Renal cortex interstitium (tissue), 11 donors: Measurements from ENCODE around the gene TCF7L1. TPM values are rescaled to one million over a fixed set of nuclear protein-coding genes. Genes with fewer than 3 reads are reported as not detected.
"Not testable (repeated sequence)": the region's sequence is repeated elsewhere in the genome, so short reads cannot be mapped to it uniquely, and the experiment has no call there.

Source experiments
- DNase-seq, 11 donors: peaks; one replicate each; pipeline ENCODE4 v3.0.0-alpha.2; 2013; ENCODE audit warnings: low read depth in 9 of 11, low spot score in 4 of 11; ENCODE audit errors: extremely low read depth in 1 of 11
- polyA plus RNA-seq, 3 donors: library from polyadenylated mRNA; unstranded; fragments of 120-200 nt; gene quantifications; one replicate each; pipeline ENCODE4 v1.2.1, GENCODE V29; 2013; ENCODE audit not compliant: insufficient read length in 3 of 3

The TCF7L1 gene
- polyA plus RNA-seq, 3 donors, result 49.9 to 60.9 (median 57.8) TPM

DNA sequence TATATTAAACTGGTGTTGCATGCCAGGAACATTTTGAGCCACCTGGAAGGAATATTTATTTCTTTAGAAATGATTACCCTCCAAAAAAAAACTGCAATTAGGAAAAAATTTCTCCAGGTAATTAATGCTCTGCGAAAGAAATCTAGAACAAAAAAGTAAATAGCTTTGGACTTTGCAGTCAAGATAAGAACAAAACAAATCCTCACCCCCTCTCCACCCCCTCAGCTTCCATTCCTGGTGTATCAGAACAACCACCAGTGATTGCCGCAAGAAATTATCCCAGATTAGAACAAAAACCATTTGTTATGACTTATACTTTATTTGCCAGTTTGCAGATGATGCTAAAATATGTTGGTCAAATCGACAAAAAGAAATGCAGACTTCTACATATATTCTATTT lies 17.0 kb upstream of the TCF7L1 start:
- no peak for DNase-seq

DNA sequence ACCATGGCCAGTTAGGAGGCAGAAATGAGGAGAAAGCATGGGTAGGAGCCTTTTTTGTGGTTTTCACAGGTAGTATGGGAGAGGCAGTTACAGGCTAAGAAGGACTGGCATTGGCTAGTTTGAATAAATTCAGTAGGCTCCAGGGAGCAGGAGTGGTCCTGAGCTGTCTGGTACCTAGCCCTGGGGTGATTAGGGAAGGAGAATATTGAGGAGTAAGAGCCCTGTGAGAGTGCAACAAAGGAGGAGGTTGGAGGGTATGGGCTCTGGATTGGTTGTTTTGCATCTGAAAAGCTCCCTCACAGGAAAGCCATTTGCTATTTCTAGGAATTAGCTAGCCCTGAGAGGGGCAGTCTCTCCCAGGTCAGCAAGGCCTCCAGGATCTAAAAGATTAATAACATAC lies 13.3 kb upstream of the TCF7L1 start:
- DNase-seq, result no peak

DNA sequence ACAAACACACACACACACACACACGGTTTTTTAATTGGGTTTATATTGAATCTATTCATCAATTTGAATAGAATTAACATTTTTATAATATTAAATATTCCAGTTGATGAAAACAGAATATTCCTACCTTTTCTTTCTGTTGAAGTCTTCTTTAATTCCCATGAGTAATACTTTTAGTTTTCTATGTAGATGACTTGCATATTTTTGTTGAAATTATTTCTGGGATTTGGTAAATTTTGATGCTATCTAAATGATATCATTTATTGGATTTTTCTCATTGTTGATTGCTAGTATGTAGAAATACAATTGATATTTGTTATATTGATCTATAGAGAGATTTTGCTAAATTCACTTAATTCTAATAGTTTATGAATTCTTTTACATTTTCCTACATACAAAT lies 12.8 kb upstream of the TCF7L1 start:
- DNase-seq, result no peak

DNA sequence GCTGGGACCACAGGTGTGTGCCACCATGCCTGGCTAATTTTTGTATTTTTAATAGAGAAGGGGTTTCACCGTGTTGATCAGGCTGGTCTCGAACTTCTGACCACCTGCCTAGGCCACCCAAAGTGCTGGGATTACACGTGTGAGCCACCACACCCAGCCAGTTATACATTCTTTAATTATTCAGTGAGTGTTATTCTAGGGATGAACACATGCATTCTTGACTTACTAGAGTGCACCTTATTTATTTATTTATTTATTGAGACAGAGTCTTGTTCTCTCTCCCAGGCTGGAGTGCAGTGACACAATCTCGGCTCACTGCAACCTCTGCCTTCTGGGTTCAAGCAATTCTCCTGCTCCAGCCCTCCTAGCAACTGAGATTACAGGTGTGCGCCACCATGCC lies 6.7 kb upstream of the TCF7L1 start:
- DNase-seq, result not testable (repeated sequence)

DNA sequence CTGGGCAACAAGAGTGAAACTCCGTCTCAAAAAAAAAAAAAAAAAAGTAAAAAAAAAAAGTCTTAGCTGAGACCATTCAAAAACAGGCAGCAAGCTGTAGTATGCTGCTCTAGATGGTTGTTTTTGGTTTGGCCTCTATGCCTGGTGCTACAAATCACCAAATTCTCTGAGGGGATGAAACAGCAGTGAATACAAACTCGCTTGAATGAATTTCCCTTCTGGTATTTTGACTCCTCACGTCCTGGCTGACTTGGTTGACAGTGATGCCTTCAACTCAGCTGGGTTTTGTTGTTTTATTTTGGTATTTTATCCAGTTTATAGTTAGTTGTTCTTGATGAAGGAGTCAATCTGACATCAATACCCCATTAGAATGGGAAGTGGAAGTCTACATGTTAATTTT lies 3.3 kb upstream of the TCF7L1 start:
- DNase-seq, result no peak

DNA sequence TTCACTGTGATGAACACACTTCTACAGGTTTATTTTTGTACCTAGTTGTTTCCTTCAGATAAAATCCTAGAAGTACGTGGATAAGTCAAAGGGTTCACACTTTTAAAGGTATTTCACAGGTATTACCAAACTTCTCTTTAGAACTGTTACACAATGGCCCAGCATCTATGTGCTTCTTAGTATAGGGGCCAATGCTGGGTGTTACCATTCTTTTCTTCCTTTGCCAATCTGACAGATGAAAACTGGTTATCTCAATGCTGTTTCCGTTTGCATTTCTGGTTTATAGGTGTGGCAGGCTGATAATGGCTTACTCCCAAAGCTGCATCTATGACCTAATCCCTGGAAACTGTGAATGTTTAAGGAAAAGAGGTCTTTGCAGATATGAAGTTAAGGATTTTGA lies 2.8 kb upstream of the TCF7L1 start:
- DNase-seq, result no peak

DNA sequence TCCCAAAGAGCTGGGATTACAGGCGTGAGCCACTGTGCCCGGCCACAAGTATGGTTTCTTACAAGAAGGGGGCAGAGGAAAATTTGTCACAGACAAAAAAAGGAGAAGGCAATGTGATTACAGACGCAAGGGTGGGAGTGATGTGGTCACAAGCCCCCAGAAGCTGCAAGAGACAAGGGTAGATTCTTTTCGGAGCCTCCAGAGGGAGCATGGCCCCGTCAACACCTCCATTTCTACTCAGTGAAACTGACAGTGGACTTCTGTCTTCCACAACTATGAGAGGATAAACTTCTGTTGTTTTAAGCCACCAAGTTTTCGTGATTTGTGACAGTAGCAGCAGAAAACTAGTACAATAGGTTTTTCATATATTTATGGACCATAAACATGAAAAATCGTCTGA lies 2.1 kb upstream of the TCF7L1 start:
- DNase-seq, result no peak

DNA sequence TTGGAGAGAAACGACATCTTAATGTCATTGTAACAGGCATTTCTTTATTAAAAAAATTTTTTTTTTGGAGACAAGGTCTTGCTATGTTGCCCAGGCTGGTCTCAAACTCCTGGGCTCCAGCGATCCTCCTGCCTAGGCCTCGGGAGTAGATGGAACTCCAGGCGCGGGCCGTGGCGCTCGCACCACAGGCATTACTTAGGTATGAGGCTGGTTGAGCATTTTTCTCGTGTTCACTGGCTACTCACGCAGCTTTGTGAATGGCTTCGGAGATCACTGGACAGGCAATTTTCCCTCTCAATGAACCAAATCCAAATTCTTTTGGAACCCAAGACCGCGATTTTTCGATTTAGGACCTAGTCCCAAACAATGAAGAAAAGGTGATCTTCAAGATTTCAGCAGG lies 795 bp upstream of the TCF7L1 start:
- no peak for DNase-seq

DNA sequence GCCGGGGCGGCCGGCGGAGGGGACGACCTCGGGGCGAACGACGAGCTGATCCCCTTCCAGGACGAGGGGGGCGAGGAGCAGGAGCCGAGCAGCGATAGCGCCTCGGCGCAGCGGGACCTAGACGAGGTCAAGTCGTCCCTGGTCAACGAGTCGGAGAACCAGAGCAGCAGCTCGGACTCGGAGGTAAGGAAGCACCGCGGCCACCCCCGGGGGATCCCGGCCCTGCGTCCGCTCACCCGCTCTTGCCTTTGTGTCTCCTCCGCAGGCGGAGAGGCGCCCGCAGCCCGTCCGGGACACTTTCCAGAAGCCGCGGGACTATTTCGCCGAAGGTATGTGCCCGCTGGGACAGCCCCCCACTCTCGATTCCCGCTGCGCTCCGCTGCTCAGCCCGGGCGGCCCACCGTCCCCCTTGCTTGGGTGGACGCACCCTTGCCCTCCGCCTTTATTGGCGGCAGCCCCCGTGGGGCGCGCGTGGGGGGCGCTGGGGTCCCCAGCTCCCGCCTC lies 611 bp downstream of the TCF7L1 start:
- DNase-seq, result peak in 2 of 11 donors; percentile 38 to 41

DNA sequence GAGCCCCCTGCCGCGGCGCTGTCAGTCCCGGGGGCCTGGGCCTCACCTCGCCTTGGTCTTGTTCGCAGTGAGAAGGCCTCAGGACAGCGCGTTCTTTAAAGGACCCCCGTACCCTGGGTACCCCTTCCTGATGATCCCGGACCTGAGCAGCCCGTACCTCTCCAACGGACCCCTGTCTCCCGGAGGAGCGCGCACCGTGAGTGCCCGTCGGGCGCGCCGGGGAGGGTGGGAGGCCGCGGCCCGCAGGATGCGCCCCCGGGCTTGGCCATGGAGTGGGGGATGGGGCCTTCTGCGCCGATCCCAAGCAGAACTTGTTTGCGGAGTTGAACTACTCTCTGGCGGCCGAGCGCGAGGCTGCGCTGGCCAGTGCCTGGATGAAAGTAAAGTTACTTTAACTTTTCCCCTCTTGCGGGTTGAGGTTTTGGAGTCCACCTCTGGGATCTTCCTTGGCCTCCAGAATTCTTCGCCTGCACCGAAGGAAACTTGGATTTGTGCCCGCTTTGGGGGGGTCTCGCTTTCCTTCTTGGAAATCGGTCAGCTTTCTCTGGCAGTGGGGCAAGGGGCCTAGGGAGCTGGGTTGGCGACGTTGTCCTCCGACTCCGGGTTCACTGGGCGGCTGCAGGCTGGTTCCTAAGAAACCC lies 1.2 kb downstream of the TCF7L1 start:
- peak in 5 of 11 donors; percentile 56 to 65 (median 58) for DNase-seq

DNA sequence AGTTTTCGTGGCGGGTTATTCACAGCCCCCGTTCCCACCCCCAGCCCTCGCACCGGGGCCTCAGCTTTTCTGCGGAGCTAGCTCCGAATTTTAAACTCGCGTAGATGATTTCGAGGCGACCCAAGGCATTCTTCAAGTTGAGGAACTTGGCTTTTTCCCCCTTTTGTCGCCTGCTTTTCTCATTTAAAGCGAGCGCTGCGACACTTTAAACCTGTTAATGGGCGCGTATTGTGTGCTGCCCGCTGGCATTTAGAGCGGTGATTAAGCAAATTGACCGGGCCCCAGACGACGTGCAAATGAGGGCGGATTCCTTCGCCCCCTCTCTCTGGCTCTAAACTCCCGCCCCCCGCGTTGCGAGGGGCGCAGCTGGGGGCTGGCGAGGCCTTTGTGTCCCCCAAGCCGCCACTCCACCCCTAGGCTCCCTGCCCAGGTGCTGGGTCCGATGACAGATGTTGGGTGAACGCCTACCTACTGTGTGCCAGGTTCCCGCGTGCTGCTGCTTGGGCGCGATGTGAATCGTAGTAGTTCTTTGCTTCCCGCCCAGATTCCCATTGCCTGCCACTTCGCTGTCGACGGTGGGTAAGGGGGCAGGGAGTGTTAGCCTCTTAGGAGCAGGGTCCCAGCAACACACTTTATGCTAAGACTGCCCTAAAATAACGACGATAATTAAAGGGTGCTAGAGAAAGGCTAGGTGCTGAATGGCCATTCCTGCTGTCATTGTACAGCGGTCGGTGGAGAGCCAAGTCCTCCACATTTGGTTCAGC lies 1.9 kb downstream of the TCF7L1 start:
- no peak for DNase-seq

DNA sequence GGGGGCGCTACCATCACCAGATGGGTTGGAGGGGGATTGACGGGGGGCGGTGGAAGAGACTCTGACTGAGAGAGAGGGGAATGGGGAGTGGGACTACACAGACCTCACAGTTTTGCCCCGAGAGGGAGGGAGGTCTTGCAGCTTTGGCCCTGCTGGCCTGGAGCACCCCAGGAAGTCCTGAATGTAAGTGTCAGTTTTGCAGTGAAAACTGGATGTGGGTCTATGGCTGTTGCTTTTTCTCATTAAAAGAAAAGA lies 2.4 kb downstream of the TCF7L1 start:
- no peak for DNase-seq

DNA sequence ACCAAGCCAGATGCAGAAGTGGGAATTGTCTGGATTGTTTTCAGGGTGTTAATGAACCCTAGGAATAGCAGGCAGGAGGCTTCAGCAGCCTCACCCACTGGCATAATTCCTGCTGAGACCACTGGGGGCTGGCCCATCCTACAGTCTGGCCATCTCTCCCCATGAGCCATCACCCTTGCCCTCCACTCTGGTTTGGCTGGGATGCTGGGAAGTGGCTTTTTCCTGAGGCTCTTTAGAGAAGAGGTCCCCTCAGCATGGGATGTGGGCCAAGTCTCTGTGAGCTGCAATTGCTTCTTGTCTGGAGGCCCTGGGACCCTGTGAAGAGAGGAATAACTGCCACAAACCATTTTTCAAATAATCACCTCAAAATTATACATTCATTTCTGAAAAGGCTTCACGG lies 4.0 kb downstream of the TCF7L1 start:
- no peak for DNase-seq

DNA sequence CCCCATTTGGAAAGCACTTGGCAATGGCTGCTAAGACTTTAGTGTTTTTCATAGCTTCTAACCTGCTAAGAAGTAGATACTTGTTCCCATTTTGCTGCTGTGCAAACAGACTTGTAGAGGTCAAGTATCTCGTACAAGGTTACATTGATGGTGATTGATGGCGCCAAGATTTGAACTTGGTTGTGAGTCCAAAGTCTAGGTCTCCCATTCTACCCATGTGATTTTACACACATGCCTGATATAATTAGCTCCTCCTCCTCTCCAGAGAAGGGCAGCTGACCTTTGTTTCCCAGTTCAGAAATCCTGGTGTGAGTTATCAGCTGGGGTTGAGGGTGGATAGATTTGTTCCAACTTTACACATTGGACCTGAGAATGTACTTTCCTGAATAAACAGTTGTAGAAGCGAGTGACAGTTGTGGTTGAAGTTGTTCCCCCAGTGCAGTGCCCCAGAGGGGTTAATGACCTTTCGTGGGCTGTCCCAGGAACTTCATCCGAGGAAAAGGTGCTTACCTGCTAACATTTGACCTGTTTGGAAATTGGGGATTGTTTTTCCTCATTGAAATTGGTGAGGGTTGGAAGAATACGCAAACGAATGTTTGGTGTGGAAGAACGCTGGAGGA lies 10.4 kb downstream of the TCF7L1 start:
- DNase-seq, result no peak

DNA sequence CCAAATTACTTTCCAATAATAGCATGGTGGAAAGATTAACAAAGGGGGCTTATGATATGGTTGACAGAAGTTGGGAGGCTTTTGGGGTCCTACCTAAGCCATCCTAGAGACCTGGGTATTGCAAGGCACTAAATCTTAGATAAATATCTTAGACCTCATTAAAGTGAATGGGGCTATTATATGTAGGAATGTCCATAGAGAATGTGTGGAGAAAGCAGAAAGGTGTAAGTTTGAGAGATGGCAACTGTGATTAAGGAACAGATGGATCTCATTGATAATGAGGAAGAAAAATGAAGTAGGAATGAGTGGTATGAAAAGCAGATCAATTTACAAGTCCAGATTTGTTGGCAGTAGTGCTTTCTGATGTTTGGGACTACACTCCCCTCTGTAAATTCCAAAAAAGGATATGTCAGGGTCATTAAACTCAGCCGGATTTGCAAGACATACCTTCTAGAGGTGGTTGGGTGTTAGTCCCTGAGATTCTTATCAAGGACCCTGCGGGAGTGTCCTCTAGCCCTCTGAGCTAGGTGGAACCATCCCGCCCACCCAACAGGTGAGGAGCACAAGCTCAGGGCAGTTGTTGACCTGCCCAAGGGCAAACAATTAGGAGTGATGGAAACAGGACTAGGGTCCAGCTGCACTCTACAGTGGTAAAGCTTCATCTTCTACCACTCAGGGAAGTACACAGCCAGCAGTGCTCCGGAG lies 12.1 kb downstream of the TCF7L1 start:
- DNase-seq, result no peak

DNA sequence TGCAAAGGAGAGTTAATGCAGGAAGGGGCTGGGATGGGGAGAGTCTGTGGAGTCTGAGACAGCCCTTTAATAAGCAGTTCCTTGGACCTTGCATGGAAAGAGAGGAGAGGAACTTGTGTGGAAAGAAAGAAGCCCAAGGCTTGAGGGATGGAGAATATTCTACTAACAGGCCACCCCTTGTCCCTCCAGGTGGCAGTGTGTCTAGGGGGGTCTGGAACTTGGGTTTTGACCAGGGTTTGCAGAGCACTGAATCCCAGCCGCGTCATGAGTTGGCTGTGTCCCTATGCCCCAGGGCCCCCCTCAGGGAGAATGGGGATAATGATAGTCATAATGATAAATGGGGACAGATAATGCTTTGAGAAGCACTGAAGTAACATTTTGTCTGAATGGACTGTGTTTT lies 15.0 kb downstream of the TCF7L1 start:
- no peak for DNase-seq

DNA sequence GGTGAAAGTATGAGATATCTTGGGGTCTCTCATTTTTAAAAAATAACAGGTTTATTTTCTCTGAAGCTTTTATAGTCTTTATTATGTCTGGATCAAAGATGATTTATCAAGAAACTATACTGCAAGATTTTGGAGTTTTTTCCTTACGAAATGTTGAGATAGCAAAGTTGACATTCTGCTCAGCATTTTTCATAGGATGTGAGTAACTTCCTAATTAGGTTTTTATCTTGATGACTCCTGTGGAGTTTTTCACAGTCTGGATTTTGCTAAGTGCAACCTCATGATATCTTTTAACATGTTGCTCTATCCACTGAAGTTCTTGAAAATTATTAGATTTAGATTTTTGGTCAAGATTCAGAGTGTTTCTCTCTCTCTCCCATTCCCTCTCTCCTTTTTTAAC lies 17.8 kb downstream of the TCF7L1 start:
- DNase-seq, result no peak

DNA sequence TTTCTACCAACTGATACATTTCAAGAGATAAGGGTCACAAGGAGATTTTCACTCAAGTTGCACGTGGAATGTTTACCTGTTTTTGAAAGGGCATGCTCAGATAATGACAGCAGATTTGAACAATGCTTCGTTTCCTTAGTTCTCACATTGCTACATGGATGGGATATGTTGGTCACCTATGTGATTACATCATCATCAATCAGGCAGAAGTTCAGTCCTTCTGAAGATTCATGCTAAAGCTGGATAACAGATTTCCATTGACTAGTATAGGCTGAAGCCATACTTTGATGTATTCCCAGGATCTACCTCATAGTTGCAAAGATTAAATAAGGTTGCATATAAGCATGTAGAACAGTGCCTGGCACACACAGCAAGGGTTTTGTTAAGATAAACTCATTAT lies 19.7 kb downstream of the TCF7L1 start:
- no peak for DNase-seq

DNA sequence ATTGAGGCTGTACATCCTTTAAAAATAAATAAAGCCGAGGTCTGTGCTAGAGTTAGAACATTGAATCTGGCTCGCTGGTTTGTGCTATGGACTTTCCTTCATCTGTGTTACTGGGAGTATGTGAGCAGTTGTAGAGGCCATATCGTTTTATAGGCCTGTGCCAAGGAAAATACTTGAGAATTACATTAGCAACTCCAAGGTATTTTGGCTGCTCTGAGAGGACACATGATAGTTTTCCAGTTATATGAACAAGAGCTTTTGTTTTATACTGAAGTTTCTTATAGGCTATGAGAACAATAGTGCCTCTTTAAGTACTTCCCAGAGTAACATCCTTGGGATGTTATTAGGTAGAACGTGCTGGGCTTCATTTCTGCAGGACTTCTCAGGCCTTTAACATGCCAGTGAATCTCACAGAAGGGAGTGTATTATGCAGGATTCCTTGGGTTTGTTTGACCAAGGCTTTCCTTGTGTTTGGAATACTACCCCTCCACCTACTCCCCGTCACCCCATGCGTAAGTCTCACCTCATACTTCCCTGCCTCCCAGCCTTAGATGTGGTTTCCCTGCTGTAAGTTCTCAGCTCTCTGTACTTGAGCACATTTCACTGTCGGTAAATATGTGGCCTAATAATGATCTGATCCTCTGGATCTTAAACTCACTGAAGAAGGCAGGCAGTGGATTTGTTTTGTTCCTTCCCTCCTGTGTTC lies 21.0 kb downstream of the TCF7L1 start:
- no peak for DNase-seq
